K562 (cell line): ENCODE measurements around the gene SSTR5. TPM values are rescaled to one million over a fixed set of nuclear protein-coding genes. Genes with fewer than 3 reads are reported as not detected.

Experiments
- ATAC-seq: fragments of 200-7000 bp; cut with Tn5 transposase; 3 replicates; pipeline ENCODE4 v1.9.1; 2020; ENCODE audit warnings: moderate library complexity
- BruUV-seq: library from RNA; stranded (reverse); fragments of 400-500 nt; replicated peaks from 2 replicates; lab custom pipeline; 2021; lab: Mats Ljungman, UMichigan
- CTCF ChIA-PET: fragments of 300-600 bp; formaldehyde crosslinking; extraction: SDS; loops from one replicate; lab custom pipeline; 2021; ENCODE audit warnings: low intra/inter-chr PET ratio; lab: Yijun Ruan, JAX
- POLR2A ChIA-PET: fragments of 300-600, 350-650 bp; sonication (Branson Sonifier 250); formaldehyde crosslinking; extraction: SDS; loops from one replicate; lab custom pipeline; 2021; ENCODE audit warnings: antibody characterized with exemption, inconsistent platforms; lab: Yijun Ruan, JAX
- DNase-seq, 4 experiments: peaks; one replicate each; pipeline versions ENCODE4 v3.0.0 to v3.0.0-alpha.2; 2011 to 2018; ENCODE audit warnings: low spot score in 3 of 4, mixed read lengths in 3 of 4; ENCODE audit errors: extremely low read depth in 1 of 4
- FAIRE-seq: peaks from 2 replicates; lab custom pipeline; 2011; peaks lifted over from hg19 to GRCh38; lab: Jason Lieb, UNC
- H2AFZ ChIP-seq: 2 replicates; pipeline ENCODE4 v1.6.0; 2011; ENCODE audit warnings: low read depth, low read length, control low read depth, inconsistent platforms
- H3K27ac ChIP-seq: fragments of 200-600 bp; 3 replicates; pipeline ENCODE4 v1.8.0; 2011; ENCODE audit warnings: low read depth, mild to moderate bottlenecking, control low read depth, inconsistent platforms, low read length, moderate library complexity, mixed read lengths; ENCODE audit errors: extremely low read depth
- H3K27me3 ChIP-seq, 2 experiments: fragments of 300-600 bp in 1 of 2; 2 replicates in 1 of 2; 3 replicates in 1 of 2; pipeline versions ENCODE4 v1.6.0 to v1.8.0; 2011; ENCODE audit warnings: inconsistent platforms in 2 of 2, low read length in 2 of 2, mild to moderate bottlenecking in 1 of 2, mixed read lengths in 1 of 2, moderate library complexity in 1 of 2; ENCODE audit not compliant: control insufficient read depth in 2 of 2, insufficient read depth in 2 of 2
- H3K36me3 ChIP-seq: fragments of 300-600 bp; 3 replicates; pipeline ENCODE4 v1.8.0; 2011; ENCODE audit warnings: mild to moderate bottlenecking, low read length, inconsistent platforms; ENCODE audit not compliant: control insufficient read depth, insufficient read depth
- H3K4me1 ChIP-seq, 2 experiments: fragments of 200-600 bp in 1 of 2; replicated peaks in 1 of 2; 2 replicates in 1 of 2; 3 replicates in 1 of 2; pipeline versions ENCODE4 v1.5.1 to v1.8.0; 2011; ENCODE audit warnings: inconsistent platforms in 2 of 2, low read length in 2 of 2, mild to moderate bottlenecking in 1 of 2, mixed read lengths in 1 of 2, moderate library complexity in 1 of 2; ENCODE audit not compliant: control insufficient read depth in 2 of 2, insufficient read depth in 2 of 2
- H3K4me2 ChIP-seq: 2 replicates; pipeline ENCODE4 v1.6.1; 2011; ENCODE audit warnings: low read length, control low read depth, inconsistent platforms, mixed read lengths; ENCODE audit not compliant: insufficient read depth
- H3K4me3 ChIP-seq: fragments of 200-600 bp; sonication (generic), shearing (Covaris generic); 2 replicates; pipeline ENCODE4 v1.5.1; 2016; ENCODE audit warnings: control low read depth, inconsistent platforms
- H3K79me2 ChIP-seq: fragments of 200-600 bp; 3 replicates; pipeline ENCODE4 v1.8.0; 2011; ENCODE audit warnings: low read length, inconsistent platforms; ENCODE audit not compliant: control insufficient read depth, insufficient read depth
- H3K9ac ChIP-seq, 2 experiments: 2 replicates each; pipeline versions ENCODE4 v1.6.0 to v1.6.1; 2011; ENCODE audit warnings: low read depth in 2 of 2, low read length in 2 of 2, control low read depth in 1 of 2, inconsistent platforms in 1 of 2, mild to moderate bottlenecking in 1 of 2, mixed read lengths in 1 of 2; ENCODE audit not compliant: insufficient read depth in 1 of 2
- H3K9me1 ChIP-seq: one replicate; pipeline ENCODE4 v1.6.0; 2011; ENCODE audit warnings: inconsistent platforms, mild to moderate bottlenecking, low read length, moderate library complexity; ENCODE audit not compliant: control insufficient read depth, insufficient read depth
- H3K9me3 ChIP-seq: replicated peaks from 2 replicates; pipeline ENCODE4 v1.5.1; 2011; ENCODE audit warnings: low read depth, low read length, inconsistent platforms; ENCODE audit not compliant: control insufficient read depth, insufficient read depth
- H4K20me1 ChIP-seq: replicated peaks from 2 replicates; pipeline ENCODE4 v1.6.1; 2011; ENCODE audit warnings: low read length, inconsistent platforms, mixed read lengths; ENCODE audit not compliant: control insufficient read depth, insufficient read depth
- CREB1 ChIP-seq, 2 experiments: sonication (generic) in 1 of 2; formaldehyde crosslinking in 1 of 2; IDR thresholded peaks; 2 replicates each; pipeline versions ENCODE4 v1.6.1 to v1.8.0; 2012 to 2022; ENCODE audit warnings: inconsistent platforms in 1 of 2, mild to moderate bottlenecking in 1 of 2, missing genetic modification reagents in 1 of 2, moderate library complexity in 1 of 2
- EP400 ChIP-seq: fragments of 450-650 bp; IDR thresholded peaks from 2 replicates; pipeline ENCODE4 v1.6.1; 2017; ENCODE audit warnings: antibody characterized with exemption, mild to moderate bottlenecking, moderate library complexity
- GABPB1 ChIP-seq: sonication (generic); formaldehyde crosslinking; IDR thresholded peaks from 2 replicates; pipeline ENCODE4 v1.8.0; 2022; ENCODE audit warnings: mild to moderate bottlenecking, missing genetic modification reagents
- MAFK ChIP-seq: IDR thresholded peaks from 2 replicates; pipeline ENCODE4 v1.6.1; 2011; ENCODE audit warnings: low read length, improper control_type of control experiment
- MEIS2 ChIP-seq: fragments of 450-650 bp; IDR thresholded peaks from 2 replicates; pipeline ENCODE4 v1.6.1; 2014; ENCODE audit warnings: mild to moderate bottlenecking; ENCODE audit not compliant: partially characterized antibody
- NR1H2 ChIP-seq: sonication (generic); formaldehyde crosslinking; IDR thresholded peaks from 2 replicates; pipeline ENCODE4 v1.4.0; 2020; ENCODE audit warnings: mild to moderate bottlenecking, missing genetic modification reagents
- PTRF ChIP-seq: fragments of 450-650 bp; IDR thresholded peaks from 2 replicates; pipeline ENCODE4 v1.6.1; 2016; ENCODE audit warnings: mild to moderate bottlenecking, missing genetic modification characterization, missing compliant biosample characterization
- RBM14 ChIP-seq: fragments of 200-400 bp; formaldehyde crosslinking; IDR thresholded peaks from 2 replicates; pipeline ENCODE4 v1.6.1; 2018; ENCODE audit warnings: low read depth, mild to moderate bottlenecking, low read length, moderate library complexity, borderline replicate concordance; ENCODE audit not compliant: insufficient read depth
- THRAP3 ChIP-seq: fragments of 450-650 bp; IDR thresholded peaks from 2 replicates; pipeline ENCODE4 v1.6.1; 2016; ENCODE audit warnings: mild to moderate bottlenecking, inconsistent platforms, borderline replicate concordance
- ZNF239 ChIP-seq: fragments of 250-450 bp; sonication (Bioruptor Pico); IDR thresholded peaks from 2 replicates; pipeline ENCODE4 v1.4.0; 2020; ENCODE audit warnings: mild to moderate bottlenecking
- ZZZ3 ChIP-seq: fragments of 450-650 bp; IDR thresholded peaks from 2 replicates; pipeline ENCODE4 v1.6.1; 2016; ENCODE audit warnings: antibody characterized with exemption, mild to moderate bottlenecking, moderate library complexity
- WGBS: fragments of 100-300 bp; shearing (Covaris generic); methylation state at CpG from one replicate; pipeline ENCODE4 v1.1.6; 2016; ENCODE audit warnings: low coverage, mixed read lengths; ENCODE audit not compliant: insufficient coverage; ENCODE audit errors: missing lambda C conversion rate; 5-methylcytosine and 5-hydroxymethylcytosine counted together
- in situ Hi-C: fragments of 300-500 bp; cut with MboI; formaldehyde crosslinking; loops from 4 replicates; pipeline ENCODE4 v1.15.0; 2018; ENCODE audit warnings: inconsistent platforms, mixed read lengths
- intact Hi-C: fragments of 100-400 bp; cut with micrococcal nuclease; formaldehyde crosslinking; loops from 2 replicates; pipeline ENCODE4 v1.14.2; 2022
- polyA plus RNA-seq, 8 experiments: library from polyadenylated mRNA; depleted of rRNA in 4 of 8; stranded (reverse) in 5 of 8; unstranded in 3 of 8; fragments of >200 nt; fragmentation: Nextera tagmentation in 2 of 8; fragmentation: Illumina TruSeq in 1 of 8; extraction: Ambion mirVana in 2 of 8; extraction: Trizol in 1 of 8; gene quantifications; 2 replicates each; pipeline versions ENCODE4 v1.2.1 to v1.2.3, GENCODE V29; 2011 to 2014; ENCODE audit warnings: inconsistent platforms in 1 of 8, missing spikeins in 1 of 8
- total RNA-seq, 7 experiments: library from RNA; depleted of rRNA in 6 of 7; stranded (reverse); fragments of >200 nt in 6 of 7; fragmentation: Illumina TruSeq in 2 of 7; extraction: Trizol in 2 of 7; gene quantifications; 2 replicates each; pipeline versions ENCODE4 v1.2.1 to v1.2.3, GENCODE V29; 2011 to 2021; ENCODE audit warnings: low replicate concordance in 1 of 7
- TF ChIP-seq, protein P1 (sequence below): fragments of 450-650 bp; conservative IDR thresholded peaks from 2 replicates; pipeline ENCODE4 v1.6.1; 2016; ENCODE audit warnings: missing genetic modification characterization, low read depth, mild to moderate bottlenecking, control low read depth, missing compliant biosample characterization
- TF ChIP-seq, protein P2 (sequence below): IDR thresholded peaks from 2 replicates; pipeline ENCODE4 v1.6.1; 2016; ENCODE audit warnings: missing genetic modification characterization, missing compliant biosample characterization
- TF ChIP-seq, protein P3 (sequence below): fragments of 450-650 bp; conservative IDR thresholded peaks from 2 replicates; pipeline ENCODE4 v1.6.1; 2016; ENCODE audit warnings: missing genetic modification characterization, low read depth, mild to moderate bottlenecking, missing compliant biosample characterization, moderate library complexity
- TF ChIP-seq, protein P4 (sequence below): fragments of 450-650 bp; IDR thresholded peaks from 2 replicates; pipeline ENCODE4 v1.7.0; 2016; ENCODE audit warnings: borderline replicate concordance

Gene SSTR5
- total and polyA plus RNA-seq, 9 of the 15 experiments (the other 6 are each of a cell fraction or from before 2014, with no cell fraction given) = not detected

DNA sequence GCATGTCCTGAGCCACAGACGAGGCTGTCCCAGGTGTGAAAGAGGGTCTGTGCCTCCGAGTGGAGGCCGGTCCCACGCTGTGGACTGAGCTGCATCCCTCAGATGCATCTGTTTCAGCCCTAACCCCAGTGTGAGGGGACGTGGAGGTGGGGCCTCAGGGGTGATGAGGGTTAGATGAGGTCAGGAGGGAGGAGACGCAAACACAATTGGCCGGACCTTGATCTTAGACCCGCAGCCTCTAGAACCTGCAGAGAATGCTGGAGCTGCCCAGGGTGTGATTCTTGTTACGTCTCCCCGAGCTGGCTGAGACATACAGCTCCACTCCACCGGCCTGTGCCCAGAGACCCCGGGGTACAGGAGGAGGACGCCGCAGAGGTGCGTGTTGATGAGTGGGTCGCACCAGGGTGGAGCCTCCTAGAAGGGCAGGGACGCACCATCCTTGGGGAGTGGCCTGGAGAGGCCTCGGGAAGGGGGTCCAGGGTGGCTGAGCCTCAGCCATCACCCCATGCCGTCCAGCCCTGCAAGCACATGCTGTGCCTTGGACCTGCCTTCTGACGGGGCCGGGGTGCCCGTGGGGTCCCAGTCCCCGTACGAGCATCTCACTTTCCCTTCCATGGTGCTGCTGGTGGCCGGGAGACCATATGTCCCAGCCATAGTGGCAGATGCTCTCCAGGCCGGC lies 40.1 kb downstream of the SSTR5 start:
- POLR2A ChIA-PET = no interaction called here
- in situ Hi-C loops = loop anchor here (5.0 kb wide), 1 partner anchor 85 kb away; no protein-coding TSS in a partner anchor
- WGBS = 0% methylated on average over 22 of the region's 26 CpGs
- no peaks in the 10 kb centered on the region for H3K36me3 ChIP-seq
- H2AFZ ChIP-seq = no peak overlapping the region
- FAIRE-seq (no peak), DNase-seq (no peak), ATAC-seq (no peak)
- CTCF ChIA-PET = no interaction called here
- BruUV-seq = no TSS peak
- H4K20me1 ChIP-seq = peaks cover 20% of the 10 kb centered on the region
- H3K9me1 ChIP-seq = peaks cover 3% of the 10 kb centered on the region
- peaks cover 0 to 59% of the 10 kb centered on the region in 2 experiments; a peak in 2 of 5 replicates for H3K4me1 ChIP-seq
- no peak overlapping the region for H3K4me3 ChIP-seq
- no peak overlapping the region; a peak in 1 of 4 replicates for H3K9ac ChIP-seq
- H3K9me3 ChIP-seq = no peaks in the 10 kb centered on the region
- H3K27ac ChIP-seq = no peak overlapping the region
- H3K27me3 ChIP-seq = peaks cover 29 to 60% of the 10 kb centered on the region in 2 experiments
- intact Hi-C loops = no loop called here
- H3K79me2 ChIP-seq = no peaks in the 10 kb centered on the region
- H3K4me2 ChIP-seq = no peak overlapping the region
- TF ChIP-seq CREB1 (IDR thresholded peaks at IDR 0.05) (no peak), CREB1 (CRISPR knock-in tag; IDR thresholded peaks at IDR 0.05) (no peak), THRAP3 (no peak), MEIS2 (no peak), RBM14 (no peak), GABPB1 (CRISPR knock-in tag) (no peak), ZZZ3 (no peak), EP400 (no peak), PTRF (tag) (no peak), MAFK (no peak), ZNF239 (CRISPR knock-in tag) (no peak), NR1H2 (no peak)
- TF ChIP-seq, protein P1, sequence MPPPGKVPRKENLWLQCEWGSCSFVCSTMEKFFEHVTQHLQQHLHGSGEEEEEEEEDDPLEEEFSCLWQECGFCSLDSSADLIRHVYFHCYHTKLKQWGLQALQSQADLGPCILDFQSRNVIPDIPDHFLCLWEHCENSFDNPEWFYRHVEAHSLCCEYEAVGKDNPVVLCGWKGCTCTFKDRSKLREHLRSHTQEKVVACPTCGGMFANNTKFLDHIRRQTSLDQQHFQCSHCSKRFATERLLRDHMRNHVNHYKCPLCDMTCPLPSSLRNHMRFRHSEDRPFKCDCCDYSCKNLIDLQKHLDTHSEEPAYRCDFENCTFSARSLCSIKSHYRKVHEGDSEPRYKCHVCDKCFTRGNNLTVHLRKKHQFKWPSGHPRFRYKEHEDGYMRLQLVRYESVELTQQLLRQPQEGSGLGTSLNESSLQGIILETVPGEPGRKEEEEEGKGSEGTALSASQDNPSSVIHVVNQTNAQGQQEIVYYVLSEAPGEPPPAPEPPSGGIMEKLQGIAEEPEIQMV (tag) = no peak
- TF ChIP-seq, protein P2, sequence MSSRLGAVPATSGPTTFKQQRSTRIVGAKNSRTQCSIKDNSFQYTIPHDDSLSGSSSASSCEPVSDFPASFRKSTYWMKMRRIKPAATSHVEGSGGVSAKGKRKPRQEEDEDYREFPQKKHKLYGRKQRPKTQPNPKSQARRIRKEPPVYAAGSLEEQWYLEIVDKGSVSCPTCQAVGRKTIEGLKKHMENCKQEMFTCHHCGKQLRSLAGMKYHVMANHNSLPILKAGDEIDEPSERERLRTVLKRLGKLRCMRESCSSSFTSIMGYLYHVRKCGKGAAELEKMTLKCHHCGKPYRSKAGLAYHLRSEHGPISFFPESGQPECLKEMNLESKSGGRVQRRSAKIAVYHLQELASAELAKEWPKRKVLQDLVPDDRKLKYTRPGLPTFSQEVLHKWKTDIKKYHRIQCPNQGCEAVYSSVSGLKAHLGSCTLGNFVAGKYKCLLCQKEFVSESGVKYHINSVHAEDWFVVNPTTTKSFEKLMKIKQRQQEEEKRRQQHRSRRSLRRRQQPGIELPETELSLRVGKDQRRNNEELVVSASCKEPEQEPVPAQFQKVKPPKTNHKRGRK (tag) = no peak
- TF ChIP-seq, protein P3, sequence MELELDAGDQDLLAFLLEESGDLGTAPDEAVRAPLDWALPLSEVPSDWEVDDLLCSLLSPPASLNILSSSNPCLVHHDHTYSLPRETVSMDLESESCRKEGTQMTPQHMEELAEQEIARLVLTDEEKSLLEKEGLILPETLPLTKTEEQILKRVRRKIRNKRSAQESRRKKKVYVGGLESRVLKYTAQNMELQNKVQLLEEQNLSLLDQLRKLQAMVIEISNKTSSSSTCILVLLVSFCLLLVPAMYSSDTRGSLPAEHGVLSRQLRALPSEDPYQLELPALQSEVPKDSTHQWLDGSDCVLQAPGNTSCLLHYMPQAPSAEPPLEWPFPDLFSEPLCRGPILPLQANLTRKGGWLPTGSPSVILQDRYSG = no peak
- TF ChIP-seq, protein P4, sequence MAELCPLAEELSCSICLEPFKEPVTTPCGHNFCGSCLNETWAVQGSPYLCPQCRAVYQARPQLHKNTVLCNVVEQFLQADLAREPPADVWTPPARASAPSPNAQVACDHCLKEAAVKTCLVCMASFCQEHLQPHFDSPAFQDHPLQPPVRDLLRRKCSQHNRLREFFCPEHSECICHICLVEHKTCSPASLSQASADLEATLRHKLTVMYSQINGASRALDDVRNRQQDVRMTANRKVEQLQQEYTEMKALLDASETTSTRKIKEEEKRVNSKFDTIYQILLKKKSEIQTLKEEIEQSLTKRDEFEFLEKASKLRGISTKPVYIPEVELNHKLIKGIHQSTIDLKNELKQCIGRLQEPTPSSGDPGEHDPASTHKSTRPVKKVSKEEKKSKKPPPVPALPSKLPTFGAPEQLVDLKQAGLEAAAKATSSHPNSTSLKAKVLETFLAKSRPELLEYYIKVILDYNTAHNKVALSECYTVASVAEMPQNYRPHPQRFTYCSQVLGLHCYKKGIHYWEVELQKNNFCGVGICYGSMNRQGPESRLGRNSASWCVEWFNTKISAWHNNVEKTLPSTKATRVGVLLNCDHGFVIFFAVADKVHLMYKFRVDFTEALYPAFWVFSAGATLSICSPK = no peak
